Caco-2 (cell line): ENCODE measurements around the gene NKRF. TPM values are rescaled to one million over a fixed set of nuclear protein-coding genes. Genes with fewer than 3 reads are reported as not detected.

ENCODE experiments used
- BruUV-seq: library from RNA; stranded (reverse); fragments of 400-500 nt; replicated peaks from 2 replicates; lab custom pipeline; 2021; lab: Mats Ljungman, UMichigan
- CTCF ChIA-PET: fragments of 300-600 bp; sonication (Branson Sonifier 250); formaldehyde crosslinking; loops from one replicate; lab custom pipeline; 2022; ENCODE audit warnings: antibody characterized with exemption; lab: Charles Lee
- POLR2A ChIA-PET: fragments of 300-600 bp; sonication (Branson Sonifier 250); formaldehyde crosslinking; loops from one replicate; lab custom pipeline; 2022; ENCODE audit warnings: antibody characterized with exemption; lab: Charles Lee
- DNase-seq, 2 experiments: peaks; one replicate each; pipeline versions ENCODE4 v3.0.0 to v3.0.0-alpha.2; 2020 to 2022
- H3K27me3 ChIP-seq: replicated peaks from 2 replicates; pipeline ENCODE4 v1.6.0; 2011; ENCODE audit warnings: low read length; ENCODE audit not compliant: control insufficient read depth, insufficient read depth
- H3K36me3 ChIP-seq: 2 replicates; pipeline ENCODE4 v1.5.1; 2011; ENCODE audit warnings: low read length; ENCODE audit not compliant: control insufficient read depth, insufficient read depth
- H3K4me1 ChIP-seq: fragments of 250-450 bp; sonication (Bioruptor Pico); 2 replicates; pipeline ENCODE4 v1.5.1; 2020; ENCODE audit warnings: mild to moderate bottlenecking
- H3K4me3 ChIP-seq: 2 replicates; pipeline ENCODE4 v1.5.1; 2011; ENCODE audit warnings: low read depth, mild to moderate bottlenecking, control low read depth, low read length
- H3K9me3 ChIP-seq: fragments of 250-450 bp; sonication (Bioruptor Pico); 2 replicates; pipeline ENCODE4 v1.5.1; 2020; ENCODE audit warnings: mild to moderate bottlenecking, moderate library complexity
- H3K27ac Mint-ChIP-seq: one replicate; pipeline ENCODE4 v1.8.0; 2022; ENCODE audit warnings: mixed read lengths; ENCODE audit not compliant: unreplicated experiment
- H3K27me3 Mint-ChIP-seq: one replicate; pipeline ENCODE4 v1.8.0; 2022; ENCODE audit warnings: mixed read lengths; ENCODE audit not compliant: insufficient read depth, unreplicated experiment
- H3K36me3 Mint-ChIP-seq: one replicate; pipeline ENCODE4 v1.8.0; 2022; ENCODE audit warnings: mild to moderate bottlenecking, mixed read lengths; ENCODE audit not compliant: insufficient read depth, unreplicated experiment
- H3K4me1 Mint-ChIP-seq: one replicate; pipeline ENCODE4 v1.8.0; 2022; ENCODE audit warnings: low read depth, mixed read lengths; ENCODE audit not compliant: unreplicated experiment
- H3K4me3 Mint-ChIP-seq: one replicate; pipeline ENCODE4 v1.8.0; 2022; ENCODE audit warnings: mild to moderate bottlenecking, moderate library complexity, mixed read lengths; ENCODE audit not compliant: unreplicated experiment
- H3K9me3 Mint-ChIP-seq: one replicate; pipeline ENCODE4 v1.8.0; 2022; ENCODE audit warnings: mixed read lengths; ENCODE audit not compliant: unreplicated experiment
- CTCF ChIP-seq, 2 experiments: fragments of 200-600 bp in 1 of 2; IDR thresholded peaks; 1 replicate in 1 of 2; 2 replicates in 1 of 2; pipeline versions ENCODE4 v1.5.1 to v1.8.0; 2011 to 2022; ENCODE audit warnings: antibody characterized with exemption in 1 of 2, control low read depth in 1 of 2, inconsistent platforms in 1 of 2, low read depth in 1 of 2, low read length in 1 of 2, mild to moderate bottlenecking in 1 of 2, moderate library complexity in 1 of 2; ENCODE audit not compliant: insufficient read depth in 1 of 2, severe bottlenecking in 1 of 2, unreplicated experiment in 1 of 2
- intact Hi-C: fragments of 100-400 bp; cut with micrococcal nuclease; formaldehyde crosslinking; loops from one replicate; pipeline ENCODE4 v1.10.0; 2022; ENCODE audit not compliant: unreplicated experiment
- total RNA-seq: library from RNA; stranded (reverse); gene quantifications from 2 replicates; pipeline ENCODE4 v1.2.3, GENCODE V29; 2022

Gene NKRF
- total RNA-seq, 1 experiment from 2014 or later: 14.4 TPM

GRCh38 chrX:119648421-119648775, 42.2 kb upstream of the NKRF start:
- H3K9me3 Mint-ChIP-seq: no peaks in the 10 kb centered on the region
- Histone ChIP-seq H3K36me3 (no peaks in the 10 kb centered on the region), H3K4me3 (no peak overlapping the region), H3K4me1 (no peaks in the 10 kb centered on the region), H3K27me3 (no peaks in the 10 kb centered on the region), H3K9me3 (no peaks in the 10 kb centered on the region)
- H3K27me3 Mint-ChIP-seq: no peaks in the 10 kb centered on the region
- DNase-seq: no peak
- intact Hi-C loops: no loop called here
- CTCF ChIA-PET: no interaction called here
- H3K4me1 Mint-ChIP-seq: no peaks in the 10 kb centered on the region
- H3K27ac Mint-ChIP-seq: no peak overlapping the region
- TF ChIP-seq CTCF (IDR thresholded peaks at IDR 0.05; ENCODE audit: insufficient read depth in 1 of 2, low read depth in 1 of 2, low read length in 1 of 2, severe bottlenecking in 1 of 2, unreplicated experiment in 1 of 2): no peak
- no TSS peak for BruUV-seq
- H3K36me3 Mint-ChIP-seq: peaks cover 4% of the 10 kb centered on the region
- POLR2A ChIA-PET: no interaction called here
- no peak overlapping the region for H3K4me3 Mint-ChIP-seq

GRCh38 chrX:119647552-119648420, 41.6 kb upstream of the NKRF start:
- no peaks in the 10 kb centered on the region for H3K4me1 Mint-ChIP-seq
- H3K9me3 Mint-ChIP-seq: no peaks in the 10 kb centered on the region
- no peak overlapping the region for H3K27ac Mint-ChIP-seq
- no peak for DNase-seq
- TF ChIP-seq CTCF (IDR thresholded peaks at IDR 0.05; ENCODE audit: insufficient read depth in 1 of 2, low read depth in 1 of 2, low read length in 1 of 2, severe bottlenecking in 1 of 2, unreplicated experiment in 1 of 2): no peak
- H3K4me1 ChIP-seq: no peaks in the 10 kb centered on the region
- no peak overlapping the region for H3K4me3 Mint-ChIP-seq
- BruUV-seq: no TSS peak
- intact Hi-C loops: no loop called here
- H3K9me3 ChIP-seq: no peaks in the 10 kb centered on the region
- H3K27me3 ChIP-seq: no peaks in the 10 kb centered on the region
- no peaks in the 10 kb centered on the region for H3K36me3 ChIP-seq
- H3K27me3 Mint-ChIP-seq: no peaks in the 10 kb centered on the region
- H3K36me3 Mint-ChIP-seq: no peaks in the 10 kb centered on the region
- ChIA-PET POLR2A (no interaction called here), CTCF (no interaction called here)
- H3K4me3 ChIP-seq: no peak overlapping the region

GRCh38 chrX:119647089-119647488, 40.9 kb upstream of the NKRF start:
- POLR2A ChIA-PET: no interaction called here

More at GRCh38 chrX:119647089-119647488, 40.9 kb upstream of the NKRF start:
- no peak overlapping the region for H3K4me3 ChIP-seq
- H3K4me1 ChIP-seq: no peaks in the 10 kb centered on the region
- intact Hi-C loops: no loop called here
- no peaks in the 10 kb centered on the region for H3K36me3 ChIP-seq
- no peaks in the 10 kb centered on the region for H3K27me3 ChIP-seq
- BruUV-seq: no TSS peak
- Mint-ChIP-seq H3K27me3 (no peaks in the 10 kb centered on the region), H3K36me3 (no peaks in the 10 kb centered on the region), H3K4me1 (no peaks in the 10 kb centered on the region), H3K9me3 (no peaks in the 10 kb centered on the region), H3K4me3 (no peak overlapping the region), H3K27ac (no peak overlapping the region)
- no peak for DNase-seq
- CTCF ChIA-PET: no interaction called here
- H3K9me3 ChIP-seq: no peaks in the 10 kb centered on the region
- no peak for TF ChIP-seq CTCF (IDR thresholded peaks at IDR 0.05; ENCODE audit: insufficient read depth in 1 of 2, low read depth in 1 of 2, low read length in 1 of 2, severe bottlenecking in 1 of 2, unreplicated experiment in 1 of 2)
